ENCODE data around the gene TGFB1.

Gene TGFB1

DNA sequence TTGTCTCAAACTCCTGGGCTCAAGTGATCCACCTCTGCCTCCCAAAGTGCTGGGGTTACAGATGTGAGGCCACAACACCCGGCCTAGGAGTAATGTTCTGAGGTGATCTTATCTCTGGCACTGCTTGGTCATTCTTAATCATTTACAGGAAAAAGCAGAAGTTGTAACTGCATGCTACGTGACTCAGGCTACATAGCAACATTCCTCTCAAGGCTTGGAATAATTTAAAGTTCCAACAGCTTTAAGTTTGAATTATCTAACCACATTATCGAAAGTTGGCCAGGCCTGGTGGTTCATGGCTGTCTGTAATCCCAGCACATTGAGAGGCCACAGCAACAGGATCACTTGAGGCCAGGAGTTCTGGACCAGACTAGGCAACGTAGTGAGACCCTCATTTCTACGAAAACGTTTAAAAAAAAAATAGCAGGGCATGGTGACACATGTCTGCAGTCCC is 14.2 kb upstream of the TGFB1 start:
- no peaks in the 10 kb centered on the region for H3K27me3 ChIP-seq (replicated peaks; ENCODE audit: control insufficient read depth, insufficient read depth, low read length)
- no peaks in the 10 kb centered on the region for H3K9me3 ChIP-seq (ENCODE audit: control insufficient read depth, low read length)
- DNase-seq (ENCODE audit: low read depth) = peak; percentile 92
- H3K9ac ChIP-seq (ENCODE audit: low read length) = peak overlapping the region; percentile 63
- peaks cover 29% of the 10 kb centered on the region for H3K4me1 ChIP-seq (ENCODE audit: control insufficient read depth, insufficient read depth, low read length)
- no peaks in the 10 kb centered on the region for H3K36me3 ChIP-seq (ENCODE audit: control insufficient read depth, insufficient read depth, low read length, severe bottlenecking)
- no peak overlapping the region for H3K4me3 ChIP-seq (ENCODE audit: low read length)

DNA sequence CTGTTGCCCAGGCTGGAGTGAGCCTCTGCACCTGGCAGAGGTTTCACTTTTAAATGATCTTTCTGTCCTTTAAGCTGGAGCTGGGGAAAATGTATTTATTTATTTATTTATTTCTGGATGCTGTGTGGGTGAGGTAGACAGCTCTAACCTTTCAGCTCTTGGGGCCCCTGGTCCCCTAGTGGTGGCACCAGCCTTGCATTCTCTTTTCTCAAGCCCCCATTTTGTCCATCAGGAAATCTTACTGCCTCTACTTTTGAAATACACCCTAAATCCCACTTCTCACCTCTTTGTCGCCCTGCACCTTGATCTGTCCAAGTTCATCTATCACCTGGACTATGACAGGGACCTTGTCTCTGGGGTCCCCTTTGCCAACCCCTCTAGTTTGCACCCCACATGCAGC is 12.4 kb upstream of the TGFB1 start:
- Histone ChIP-seq H3K36me3 (ENCODE audit: control insufficient read depth, insufficient read depth, low read length, severe bottlenecking) (no peaks in the 10 kb centered on the region), H3K9ac (ENCODE audit: low read length) (no peak overlapping the region), H3K4me3 (ENCODE audit: low read length) (no peak overlapping the region), H3K27me3 (replicated peaks; ENCODE audit: control insufficient read depth, insufficient read depth, low read length) (no peaks in the 10 kb centered on the region), H3K9me3 (ENCODE audit: control insufficient read depth, low read length) (no peaks in the 10 kb centered on the region), H3K4me1 (ENCODE audit: control insufficient read depth, insufficient read depth, low read length) (peaks cover 29% of the 10 kb centered on the region)
- DNase-seq (ENCODE audit: low read depth) = no peak

- Histone ChIP-seq H3K9me3 (ENCODE audit: control insufficient read depth, low read length) (no peaks in the 10 kb centered on the region), H3K9ac (ENCODE audit: low read length) (peak overlapping the region; percentile 93), H3K36me3 (ENCODE audit: control insufficient read depth, insufficient read depth, low read length, severe bottlenecking) (no peaks in the 10 kb centered on the region), H3K4me1 (ENCODE audit: control insufficient read depth, insufficient read depth, low read length) (peaks cover 27% of the 10 kb centered on the region), H3K27me3 (replicated peaks; ENCODE audit: control insufficient read depth, insufficient read depth, low read length) (no peaks in the 10 kb centered on the region), H3K4me3 (ENCODE audit: low read length) (peak overlapping the region; percentile 97)
- no peak for DNase-seq (ENCODE audit: low read depth)
These were observed 11.0 kb upstream of the TGFB1 start for GRCh38 chr19:41364524-41365391.

DNA sequence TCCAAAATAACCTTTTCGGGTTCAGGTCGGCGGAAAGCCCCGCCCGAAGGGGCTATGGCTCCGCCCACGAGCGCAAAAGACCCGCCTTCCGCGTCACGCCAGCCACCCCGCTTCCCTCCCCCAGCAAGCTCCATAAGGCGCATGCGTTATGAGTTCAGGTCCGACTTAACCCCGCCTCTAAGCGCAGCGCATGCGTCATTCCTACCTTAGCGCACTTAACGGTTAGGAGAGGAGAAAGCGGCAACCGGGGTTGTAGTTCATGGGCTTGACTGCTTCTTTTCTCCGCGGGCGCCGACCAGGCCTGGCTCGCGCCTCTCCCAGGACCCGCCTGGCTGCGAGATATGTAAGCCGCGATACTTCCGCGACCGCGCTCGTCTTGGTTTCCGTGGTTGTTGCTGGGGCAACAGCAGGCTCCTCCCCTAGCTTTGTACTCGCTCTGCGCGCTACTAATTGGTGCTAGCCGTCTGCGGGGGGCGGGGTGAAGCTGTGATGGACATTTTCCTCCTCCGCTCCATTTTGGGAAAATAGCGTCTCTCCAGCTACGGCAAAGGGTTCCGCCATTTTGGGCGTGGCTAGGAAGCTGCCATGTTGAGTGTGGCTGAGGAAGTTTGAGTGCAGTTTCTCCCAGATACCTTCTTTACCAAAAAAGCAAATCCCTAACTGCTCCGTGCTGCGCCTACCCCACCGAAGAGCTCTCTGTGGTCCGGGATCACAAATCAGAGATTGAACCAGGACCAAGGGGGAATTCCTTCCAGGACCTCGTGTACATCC is 10.2 kb upstream of the TGFB1 start, which contains the start of gene B9D2:
Gene B9D2 (minus strand): TSS at position 397 of the 771 bp plus-strand sequence. CDS start 630 bp downstream, outside the sequence.
- DNase-seq (ENCODE audit: low read depth) = peak; percentile 99
- H3K36me3 ChIP-seq (ENCODE audit: control insufficient read depth, insufficient read depth, low read length, severe bottlenecking) = no peaks in the 10 kb centered on the region
- H3K9me3 ChIP-seq (ENCODE audit: control insufficient read depth, low read length) = no peaks in the 10 kb centered on the region
- H3K4me1 ChIP-seq (ENCODE audit: control insufficient read depth, insufficient read depth, low read length) = peaks cover 26% of the 10 kb centered on the region
- H3K27me3 ChIP-seq (replicated peaks; ENCODE audit: control insufficient read depth, insufficient read depth, low read length) = no peaks in the 10 kb centered on the region
- peak within 1 kb of the TSS; percentile 93 for H3K9ac ChIP-seq (ENCODE audit: low read length)
- H3K4me3 ChIP-seq (ENCODE audit: low read length) = peak within 1 kb of the TSS; percentile 97

GRCh38 chr19:41363371-41363752 is 9.6 kb upstream of the TGFB1 start:
- no peaks in the 10 kb centered on the region for H3K9me3 ChIP-seq (ENCODE audit: control insufficient read depth, low read length)

DNA sequence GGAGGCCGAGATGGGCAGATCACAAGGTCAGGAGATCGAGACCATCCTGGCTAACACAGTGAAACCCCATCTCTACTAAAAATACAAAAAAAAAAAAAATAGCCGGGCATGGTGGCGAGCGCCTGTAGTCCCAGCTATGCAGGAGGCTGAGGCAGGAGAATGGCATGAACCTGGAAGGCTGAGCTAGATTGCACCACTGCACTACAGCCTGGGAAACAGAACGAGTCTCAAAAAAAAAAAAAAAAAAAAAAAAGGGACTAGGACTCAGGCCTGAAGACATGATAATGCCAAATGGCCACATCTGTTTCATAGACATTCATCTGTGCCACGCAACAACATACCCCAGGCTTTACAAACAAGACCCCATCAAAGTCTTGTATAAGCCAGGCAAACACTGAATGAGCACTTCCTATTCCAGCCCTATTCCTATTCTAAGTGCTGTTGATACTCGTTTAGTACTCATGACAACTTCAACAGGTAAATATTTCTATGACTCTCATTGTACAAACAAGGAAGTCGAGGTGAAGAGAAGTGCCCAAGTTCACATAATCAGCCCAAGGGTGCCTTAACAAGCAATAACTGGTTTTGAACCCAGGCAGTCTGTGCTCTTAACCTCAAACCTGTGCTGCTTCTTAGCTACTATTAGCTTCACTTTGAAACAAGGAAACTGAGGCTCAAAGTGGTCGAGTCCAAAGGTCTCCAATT is 8.6 kb upstream of the TGFB1 start:
- H3K36me3 ChIP-seq (ENCODE audit: control insufficient read depth, insufficient read depth, low read length, severe bottlenecking) = no peaks in the 10 kb centered on the region
- H3K4me3 ChIP-seq (ENCODE audit: low read length) = no peak overlapping the region
- no peak overlapping the region for H3K9ac ChIP-seq (ENCODE audit: low read length)
- no peaks in the 10 kb centered on the region for H3K9me3 ChIP-seq (ENCODE audit: control insufficient read depth, low read length)
- H3K27me3 ChIP-seq (replicated peaks; ENCODE audit: control insufficient read depth, insufficient read depth, low read length) = no peaks in the 10 kb centered on the region
- DNase-seq (ENCODE audit: low read depth) = no peak
- H3K4me1 ChIP-seq (ENCODE audit: control insufficient read depth, insufficient read depth, low read length) = peaks cover 15% of the 10 kb centered on the region

More at GRCh38 chr19:41363371-41363752, 9.6 kb upstream of the TGFB1 start:
- H3K36me3 ChIP-seq (ENCODE audit: control insufficient read depth, insufficient read depth, low read length, severe bottlenecking) = no peaks in the 10 kb centered on the region
- peaks cover 26% of the 10 kb centered on the region for H3K4me1 ChIP-seq (ENCODE audit: control insufficient read depth, insufficient read depth, low read length)
- no peaks in the 10 kb centered on the region for H3K27me3 ChIP-seq (replicated peaks; ENCODE audit: control insufficient read depth, insufficient read depth, low read length)
- no peak for DNase-seq (ENCODE audit: low read depth)
- peak overlapping the region; percentile 97 for H3K4me3 ChIP-seq (ENCODE audit: low read length)
- H3K9ac ChIP-seq (ENCODE audit: low read length) = peak overlapping the region; percentile 93

- Histone ChIP-seq H3K4me3 (ENCODE audit: low read length) (no peak overlapping the region), H3K9ac (ENCODE audit: low read length) (no peak overlapping the region), H3K27me3 (replicated peaks; ENCODE audit: control insufficient read depth, insufficient read depth, low read length) (no peaks in the 10 kb centered on the region), H3K9me3 (ENCODE audit: control insufficient read depth, low read length) (no peaks in the 10 kb centered on the region), H3K36me3 (ENCODE audit: control insufficient read depth, insufficient read depth, low read length, severe bottlenecking) (no peaks in the 10 kb centered on the region), H3K4me1 (ENCODE audit: control insufficient read depth, insufficient read depth, low read length) (peaks cover 8% of the 10 kb centered on the region)
- no peak for DNase-seq (ENCODE audit: low read depth)
These were observed 6.0 kb upstream of the TGFB1 start for GRCh38 chr19:41359741-41360140.

GRCh38 chr19:41357746-41358145 is 4.0 kb upstream of the TGFB1 start:
- no peak for DNase-seq (ENCODE audit: low read depth)
- H3K4me1 ChIP-seq (ENCODE audit: control insufficient read depth, insufficient read depth, low read length) = no peaks in the 10 kb centered on the region

DNA sequence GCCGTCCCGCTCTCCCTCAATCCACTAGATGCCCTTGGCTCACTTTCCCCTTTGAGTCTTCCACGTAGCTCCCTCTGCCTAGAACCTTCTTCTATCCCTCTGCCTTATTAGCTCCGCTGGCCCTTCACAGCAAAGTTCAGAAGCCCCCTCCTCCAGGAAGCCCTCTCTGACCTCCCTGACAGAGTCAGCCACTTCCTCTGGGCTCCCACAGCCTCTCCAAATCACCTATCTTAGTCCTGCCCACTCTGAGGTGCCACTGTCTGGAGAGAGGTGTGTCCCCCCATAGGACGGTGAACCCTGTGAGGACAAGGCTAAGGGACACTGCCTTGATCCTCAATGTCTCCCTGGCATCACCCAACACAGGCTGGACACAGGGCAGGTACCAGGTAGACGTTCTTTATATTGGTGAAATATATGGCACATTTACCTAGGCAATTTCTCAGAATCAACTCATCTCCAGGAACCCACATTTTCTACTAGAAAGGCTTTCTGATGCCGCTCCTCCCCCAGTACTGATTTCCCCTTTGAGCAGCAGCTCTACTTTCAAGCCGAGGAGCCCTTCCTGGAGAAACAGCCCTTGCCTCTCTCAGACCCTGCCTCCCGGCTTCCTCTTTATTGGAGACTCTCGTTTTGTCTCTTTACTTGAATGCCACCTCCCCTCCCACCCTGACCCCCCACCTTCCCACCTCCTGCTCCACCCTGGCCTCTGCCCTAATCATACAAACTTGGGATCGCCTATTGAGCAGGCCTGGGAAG is 3.4 kb upstream of the TGFB1 start:
- no peak for DNase-seq (ENCODE audit: low read depth)
- Histone ChIP-seq H3K4me1 (ENCODE audit: control insufficient read depth, insufficient read depth, low read length) (no peaks in the 10 kb centered on the region), H3K9ac (ENCODE audit: low read length) (no peak overlapping the region), H3K4me3 (ENCODE audit: low read length) (no peak overlapping the region), H3K9me3 (ENCODE audit: control insufficient read depth, low read length) (no peaks in the 10 kb centered on the region), H3K36me3 (ENCODE audit: control insufficient read depth, insufficient read depth, low read length, severe bottlenecking) (no peaks in the 10 kb centered on the region), H3K27me3 (replicated peaks; ENCODE audit: control insufficient read depth, insufficient read depth, low read length) (no peaks in the 10 kb centered on the region)

More at GRCh38 chr19:41357746-41358145, 4.0 kb upstream of the TGFB1 start:
- H3K4me3 ChIP-seq (ENCODE audit: low read length) = no peak overlapping the region
- H3K9me3 ChIP-seq (ENCODE audit: control insufficient read depth, low read length) = no peaks in the 10 kb centered on the region
- H3K9ac ChIP-seq (ENCODE audit: low read length) = no peak overlapping the region
- H3K36me3 ChIP-seq (ENCODE audit: control insufficient read depth, insufficient read depth, low read length, severe bottlenecking) = no peaks in the 10 kb centered on the region
- H3K27me3 ChIP-seq (replicated peaks; ENCODE audit: control insufficient read depth, insufficient read depth, low read length) = no peaks in the 10 kb centered on the region

DNA sequence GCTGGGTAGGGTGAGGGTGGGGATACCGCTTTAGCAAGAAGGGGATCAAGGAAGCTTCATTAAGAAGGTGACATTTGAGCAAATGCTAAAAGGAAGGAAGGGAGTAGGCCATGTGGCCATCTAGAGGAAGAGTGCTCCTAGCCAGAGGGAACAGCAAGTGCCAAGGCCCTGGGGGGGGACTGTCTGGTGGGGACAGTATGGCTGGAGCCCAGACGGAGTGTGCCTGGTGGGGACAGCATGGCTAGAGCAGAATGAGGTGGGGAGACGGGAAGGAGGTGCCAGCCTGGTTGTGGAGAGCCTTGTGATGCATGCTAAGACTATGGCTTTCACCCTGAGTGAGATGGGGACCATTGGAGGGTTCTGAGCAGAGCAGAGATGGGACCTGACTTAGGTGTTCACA is 2.1 kb upstream of the TGFB1 start:
- Histone ChIP-seq H3K4me3 (ENCODE audit: low read length) (no peak overlapping the region), H3K27me3 (replicated peaks; ENCODE audit: control insufficient read depth, insufficient read depth, low read length) (no peaks in the 10 kb centered on the region), H3K9ac (ENCODE audit: low read length) (no peak overlapping the region), H3K36me3 (ENCODE audit: control insufficient read depth, insufficient read depth, low read length, severe bottlenecking) (no peaks in the 10 kb centered on the region), H3K9me3 (ENCODE audit: control insufficient read depth, low read length) (no peaks in the 10 kb centered on the region), H3K4me1 (ENCODE audit: control insufficient read depth, insufficient read depth, low read length) (peaks cover 9% of the 10 kb centered on the region)
- DNase-seq (ENCODE audit: low read depth) = no peak
